ENCODE measurements around the gene PFDN1.

GRCh38 chr5:140295414-140295813 is 7.5 kb downstream of the PFDN1 start:
- no peak for TF ChIP-seq CTCF (IDR thresholded peaks at IDR 0.05)
- TF ChIP-seq EP300 (IDR thresholded peaks at IDR 0.05; ENCODE audit: low read depth) = no peak

Data from transverse colon (tissue), 3 donors.